Stimulated activated memory B cell treated with anti-CD40 and anti-IgM and Interleukin-4, amounts not matched to agents 10 μg/mL and 1 μg/mL and 100 μg/mL, for 72 hours (primary cell): Measurements from ENCODE around the gene MUC5B.
"Not testable (repeated sequence)": the region's sequence is repeated elsewhere in the genome, so short reads cannot be mapped to it uniquely, and the experiment has no call there.

Experiments used
- ATAC-seq: fragments of 150-1000 bp; cut with Tn5 transposase; 2 replicates; pipeline ENCODE4 v1.10.0; 2021
- H3K27ac Mint-ChIP-seq: one replicate; pipeline ENCODE4 v1.8.0; 2022; ENCODE audit warnings: mild to moderate bottlenecking, mixed read lengths
- H3K27me3 Mint-ChIP-seq: one replicate; pipeline ENCODE4 v1.8.0; 2022; ENCODE audit warnings: mixed read lengths
- H3K36me3 Mint-ChIP-seq: one replicate; pipeline ENCODE4 v1.8.0; 2022; ENCODE audit warnings: mixed read lengths
- H3K4me1 Mint-ChIP-seq: one replicate; pipeline ENCODE4 v1.8.0; 2022; ENCODE audit warnings: mixed read lengths
- H3K4me3 Mint-ChIP-seq: one replicate; pipeline ENCODE4 v1.8.0; 2022; ENCODE audit warnings: mild to moderate bottlenecking, moderate library complexity, mixed read lengths
- H3K9me3 Mint-ChIP-seq: one replicate; pipeline ENCODE4 v1.8.0; 2022; ENCODE audit warnings: mixed read lengths

The MUC5B gene

DNA sequence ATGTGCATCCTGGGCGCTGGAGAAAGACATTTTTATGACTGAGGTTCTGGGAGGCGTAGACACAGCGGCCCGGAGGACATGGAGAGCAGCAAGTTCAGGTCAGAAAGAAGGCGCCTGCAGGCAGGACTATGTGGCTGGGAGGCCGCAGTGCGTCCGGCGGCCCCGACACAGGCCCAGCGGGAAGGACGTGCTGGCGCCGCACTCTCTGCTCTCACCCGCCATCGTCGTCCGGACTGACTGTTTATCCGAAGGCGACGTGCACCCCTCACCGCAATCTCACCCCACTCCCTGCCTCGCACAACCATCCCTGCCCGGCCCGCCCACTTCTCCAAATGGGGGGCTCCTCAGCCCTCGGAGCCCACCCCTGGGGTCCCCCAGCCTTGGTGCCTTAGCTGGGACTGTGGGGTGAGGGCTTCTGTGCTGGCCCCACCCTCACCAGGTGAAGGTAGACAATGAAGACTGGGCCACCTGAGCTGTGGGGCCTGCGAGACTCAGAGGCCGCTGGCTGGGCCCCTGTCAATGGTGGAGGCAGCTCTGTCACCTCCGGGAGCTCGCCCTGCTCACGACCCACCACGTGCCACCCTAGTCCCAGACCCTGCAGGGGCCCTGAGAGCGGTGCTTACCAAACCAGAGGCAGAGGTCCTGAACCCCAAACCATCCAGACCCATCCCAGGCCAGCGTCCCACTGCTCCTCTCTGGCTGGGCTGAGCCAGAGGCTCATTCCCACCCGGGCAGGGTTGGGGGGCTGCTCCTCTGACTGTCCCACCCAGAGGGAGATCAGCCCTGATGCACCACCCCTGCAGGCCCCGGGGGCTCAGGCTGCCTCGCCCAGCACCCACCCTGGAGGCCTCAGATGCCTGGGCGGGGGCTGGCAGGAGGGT is 16.2 kb upstream of the MUC5B start:
- H3K4me3 Mint-ChIP-seq, result no peak overlapping the region
- ATAC-seq, result peak; percentile 14
- peaks cover 5% of the 10 kb centered on the region for H3K9me3 Mint-ChIP-seq
- no peaks in the 10 kb centered on the region for H3K4me1 Mint-ChIP-seq
- H3K27ac Mint-ChIP-seq, result no peak overlapping the region
- H3K36me3 Mint-ChIP-seq, result peaks cover 7% of the 10 kb centered on the region
- H3K27me3 Mint-ChIP-seq, result peaks cover 33% of the 10 kb centered on the region

DNA sequence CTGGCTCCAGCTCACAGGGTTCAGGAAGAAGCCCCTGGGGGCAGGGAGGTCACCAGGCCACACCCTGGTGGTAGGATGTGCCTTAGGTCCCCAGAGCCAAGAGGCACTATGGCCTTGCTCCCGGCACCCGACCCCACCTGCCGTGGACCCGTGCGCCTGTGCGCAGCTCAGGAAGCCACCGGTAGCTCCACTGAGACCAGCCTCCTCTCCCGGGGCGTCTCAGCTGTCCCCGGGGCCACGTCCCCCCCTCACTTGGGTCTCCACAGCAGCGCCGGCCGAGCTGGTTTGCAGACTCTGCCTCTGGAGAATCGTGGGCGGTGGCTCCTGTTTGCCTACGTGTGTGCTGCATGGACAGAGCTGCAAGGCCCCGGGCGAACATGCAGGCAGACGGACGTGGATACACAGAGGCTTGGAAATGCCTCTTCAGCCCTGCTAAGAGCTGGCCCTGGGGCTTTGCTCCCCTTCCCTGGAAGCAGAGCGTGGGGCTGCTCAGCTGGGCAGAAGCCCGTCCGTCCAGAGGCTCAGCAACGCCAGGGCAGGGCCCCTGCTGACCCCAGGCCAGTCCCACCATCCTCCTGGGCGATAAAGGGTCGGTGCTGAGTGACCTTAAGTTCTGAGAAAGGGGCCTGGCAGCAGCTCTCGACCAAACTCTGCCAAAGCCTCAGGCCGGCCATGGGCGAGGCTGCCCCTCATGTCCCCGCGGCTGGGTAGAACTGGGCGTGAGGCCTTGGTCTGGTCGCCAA is 15.3 kb upstream of the MUC5B start:
- Mint-ChIP-seq H3K4me1 (no peaks in the 10 kb centered on the region), H3K36me3 (peaks cover 8% of the 10 kb centered on the region), H3K27me3 (peaks cover 33% of the 10 kb centered on the region), H3K27ac (no peak overlapping the region), H3K4me3 (no peak overlapping the region), H3K9me3 (peaks cover 10% of the 10 kb centered on the region)
- no peak for ATAC-seq

DNA sequence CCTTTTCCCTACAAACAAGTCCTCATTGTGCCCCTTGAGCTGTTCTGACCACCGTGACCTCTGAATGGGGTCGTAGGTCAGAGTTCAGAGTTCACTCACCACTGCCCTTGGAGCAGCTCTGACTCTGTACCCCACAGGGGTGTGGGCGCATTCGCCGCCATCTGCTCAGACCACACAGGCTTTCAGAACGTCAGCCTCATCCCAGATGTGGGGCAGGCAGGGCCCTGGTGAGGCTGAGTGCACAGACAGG is 14.8 kb upstream of the MUC5B start:
- peak; percentile 9 for ATAC-seq
- H3K9me3 Mint-ChIP-seq, result peaks cover 12% of the 10 kb centered on the region
- no peak overlapping the region for H3K4me3 Mint-ChIP-seq
- no peaks in the 10 kb centered on the region for H3K4me1 Mint-ChIP-seq
- peaks cover 33% of the 10 kb centered on the region for H3K27me3 Mint-ChIP-seq
- H3K27ac Mint-ChIP-seq, result no peak overlapping the region
- peaks cover 8% of the 10 kb centered on the region for H3K36me3 Mint-ChIP-seq

DNA sequence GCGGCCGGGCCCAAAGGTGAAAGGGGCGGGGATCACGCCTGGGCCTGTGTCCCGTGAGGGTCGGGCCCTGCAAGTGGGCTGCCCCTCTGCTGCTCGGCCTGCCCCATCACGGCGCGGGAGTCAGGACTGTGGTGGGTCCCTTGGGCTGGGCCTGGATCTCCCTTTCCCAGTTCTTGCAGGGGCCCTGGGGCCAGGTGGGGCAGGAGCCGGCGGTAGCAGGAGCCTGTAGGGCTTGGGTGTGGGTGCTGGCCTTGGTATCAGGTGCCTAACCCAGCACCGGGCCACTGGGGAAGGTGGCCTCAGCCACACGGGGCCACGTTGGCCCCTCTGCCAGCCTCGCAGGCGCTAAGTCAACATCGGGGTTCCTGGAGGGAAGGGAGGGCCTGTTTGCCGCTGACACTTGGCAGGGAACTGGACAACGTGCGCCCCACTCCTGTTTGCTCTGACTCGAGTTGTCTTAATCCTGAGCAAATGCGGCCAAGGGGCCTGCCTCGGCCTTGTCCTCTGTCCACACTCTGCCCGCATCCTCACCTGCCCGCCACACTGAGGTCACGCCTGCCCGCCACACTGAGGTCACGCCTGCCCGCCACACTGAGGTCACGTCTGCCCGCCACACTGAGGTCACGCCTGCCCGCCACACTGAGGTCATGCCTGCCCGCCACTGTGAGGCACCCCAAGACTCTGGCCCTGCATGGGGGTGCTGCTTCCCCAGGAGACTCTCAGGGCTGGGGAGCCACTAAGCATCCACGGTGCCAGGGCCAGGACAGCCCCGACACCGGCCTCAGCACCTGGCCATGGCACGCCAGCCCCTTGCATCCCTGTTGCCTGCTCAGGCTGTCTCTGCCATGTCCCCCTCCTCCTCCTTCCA is 14.2 kb upstream of the MUC5B start:
- H3K4me1 Mint-ChIP-seq, result no peaks in the 10 kb centered on the region
- no peak overlapping the region for H3K4me3 Mint-ChIP-seq
- peaks cover 33% of the 10 kb centered on the region for H3K27me3 Mint-ChIP-seq
- ATAC-seq, result no peak
- peaks cover 8% of the 10 kb centered on the region for H3K36me3 Mint-ChIP-seq
- H3K27ac Mint-ChIP-seq, result no peak overlapping the region
- peaks cover 18% of the 10 kb centered on the region for H3K9me3 Mint-ChIP-seq

GRCh38 chr11:1209371-1210057 is 13.4 kb upstream of the MUC5B start:
- peaks cover 33% of the 10 kb centered on the region for H3K27me3 Mint-ChIP-seq
- peaks cover 8% of the 10 kb centered on the region for H3K36me3 Mint-ChIP-seq
- no peak overlapping the region for H3K27ac Mint-ChIP-seq
- H3K4me1 Mint-ChIP-seq, result no peaks in the 10 kb centered on the region
- no peak for ATAC-seq
- H3K9me3 Mint-ChIP-seq, result peaks cover 20% of the 10 kb centered on the region
- H3K4me3 Mint-ChIP-seq, result no peak overlapping the region

GRCh38 chr11:1211838-1212237 is 11.0 kb upstream of the MUC5B start:
- peaks cover 8% of the 10 kb centered on the region for H3K36me3 Mint-ChIP-seq
- no peak overlapping the region for H3K27ac Mint-ChIP-seq
- ATAC-seq, result no peak
- H3K4me1 Mint-ChIP-seq, result no peaks in the 10 kb centered on the region
- peaks cover 19% of the 10 kb centered on the region for H3K27me3 Mint-ChIP-seq
- peaks cover 24% of the 10 kb centered on the region for H3K9me3 Mint-ChIP-seq
- no peak overlapping the region for H3K4me3 Mint-ChIP-seq

DNA sequence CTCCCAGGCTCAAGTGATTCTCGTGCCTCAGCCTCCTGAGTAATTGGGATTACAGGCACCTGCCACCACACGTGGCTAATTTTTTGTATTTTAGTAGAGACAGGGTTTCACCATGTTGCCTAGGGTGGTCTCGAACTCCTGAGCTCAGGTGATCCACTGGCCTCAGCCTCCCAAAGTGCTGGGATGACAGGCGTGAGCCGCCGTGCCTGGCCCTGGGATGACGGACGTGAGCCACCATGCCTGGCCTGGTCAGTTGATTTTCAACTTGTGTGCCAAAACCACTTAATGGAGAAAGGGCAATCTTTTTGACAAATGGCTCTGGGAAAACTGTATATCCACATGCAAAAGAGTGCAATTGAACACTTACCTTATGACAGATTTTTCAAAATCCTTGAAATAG is 7.0 kb upstream of the MUC5B start:
- H3K27me3 Mint-ChIP-seq, result peaks cover 28% of the 10 kb centered on the region
- peaks cover 27% of the 10 kb centered on the region for H3K9me3 Mint-ChIP-seq
- H3K4me3 Mint-ChIP-seq, ATAC-seq, H3K4me1 Mint-ChIP-seq, H3K27ac Mint-ChIP-seq, H3K36me3 Mint-ChIP-seq: not testable (repeated sequence)

DNA sequence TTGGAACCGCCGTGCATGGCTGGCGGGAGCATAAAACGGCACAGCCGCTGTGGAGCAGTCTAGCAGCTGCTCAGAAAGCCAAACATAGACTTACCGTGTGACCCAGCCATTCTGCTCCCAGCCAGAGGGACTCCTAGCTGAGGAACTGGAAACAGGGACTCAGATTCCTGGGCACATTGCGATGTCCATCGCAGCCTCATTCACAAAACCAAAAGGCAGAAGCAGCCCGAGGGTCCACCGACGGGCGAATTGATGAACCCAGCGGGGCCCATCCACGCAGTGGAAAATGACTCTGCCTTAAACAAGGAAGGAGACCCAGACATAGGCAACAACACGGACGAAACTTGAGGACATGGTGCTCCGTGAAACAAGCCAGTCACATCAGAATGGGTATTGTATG is 5.7 kb upstream of the MUC5B start:
- Mint-ChIP-seq H3K27me3 (peaks cover 33% of the 10 kb centered on the region), H3K36me3 (no peaks in the 10 kb centered on the region), H3K4me1 (no peaks in the 10 kb centered on the region), H3K4me3 (no peak overlapping the region), H3K27ac (no peak overlapping the region), H3K9me3 (peaks cover 20% of the 10 kb centered on the region)
- ATAC-seq, result no peak

DNA sequence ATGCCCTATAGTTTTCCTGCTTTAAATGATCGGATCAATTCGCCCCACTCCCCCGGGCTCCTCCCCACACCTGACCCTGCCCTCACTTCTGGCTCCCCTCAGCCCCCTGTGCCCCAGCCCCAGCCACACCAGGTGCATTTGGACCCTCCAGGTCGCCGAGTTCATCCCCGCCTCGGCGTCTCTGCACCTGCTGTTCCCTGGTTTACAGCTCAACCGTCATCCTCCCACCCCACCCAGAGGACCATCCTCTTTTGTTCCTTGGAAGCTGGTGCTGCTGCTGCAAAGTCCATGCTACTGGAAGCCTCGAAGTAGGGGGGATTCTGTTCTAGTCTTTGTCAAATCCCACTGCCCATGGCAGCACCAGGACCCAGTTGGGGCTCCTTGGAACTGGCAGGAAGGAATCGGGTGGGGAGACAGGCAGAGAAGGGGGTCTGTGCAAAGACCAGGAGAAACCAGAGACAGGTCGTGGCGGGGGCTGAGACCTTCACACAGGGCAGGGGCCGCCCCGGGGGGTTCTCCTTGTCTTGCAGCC is 4.5 kb upstream of the MUC5B start:
- no peaks in the 10 kb centered on the region for H3K4me1 Mint-ChIP-seq
- peaks cover 12% of the 10 kb centered on the region for H3K9me3 Mint-ChIP-seq
- no peaks in the 10 kb centered on the region for H3K36me3 Mint-ChIP-seq
- H3K4me3 Mint-ChIP-seq, result no peak overlapping the region
- no peak for ATAC-seq
- H3K27ac Mint-ChIP-seq, result no peak overlapping the region
- peaks cover 39% of the 10 kb centered on the region for H3K27me3 Mint-ChIP-seq

DNA sequence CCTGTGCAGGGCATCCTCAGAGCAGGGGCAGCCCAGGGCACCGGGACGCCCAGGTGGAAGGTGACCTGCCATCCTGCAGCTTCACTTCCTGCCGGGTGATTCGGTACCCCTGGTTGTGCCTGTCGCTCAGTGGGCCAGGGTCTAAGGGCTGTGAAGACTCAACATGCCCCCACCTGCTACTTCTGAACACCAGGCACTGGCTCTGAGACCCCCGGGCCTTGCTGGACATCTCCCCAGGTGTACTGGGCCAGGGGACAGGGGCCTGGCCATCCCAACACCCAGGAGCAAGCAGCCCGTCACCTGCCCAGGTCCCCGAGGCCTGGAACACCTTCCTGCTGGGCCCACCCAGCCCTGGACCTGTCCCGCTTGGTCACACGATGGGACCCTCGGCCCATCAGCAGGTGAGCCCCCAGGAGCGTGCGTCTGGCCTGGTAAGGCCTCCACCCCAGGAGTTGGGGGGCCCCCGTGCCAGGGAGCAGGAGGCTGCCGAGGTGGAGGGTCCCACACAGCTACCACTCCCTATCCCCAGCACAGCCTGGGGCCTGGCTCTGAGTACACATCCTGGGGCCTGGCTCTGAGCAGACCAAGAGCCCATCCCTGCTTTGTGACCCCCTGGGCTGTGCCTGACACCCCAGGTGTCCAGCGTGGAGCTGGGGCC is 3.9 kb upstream of the MUC5B start:
- Mint-ChIP-seq H3K27me3 (peaks cover 45% of the 10 kb centered on the region), H3K4me1 (no peaks in the 10 kb centered on the region), H3K27ac (no peak overlapping the region), H3K9me3 (peaks cover 7% of the 10 kb centered on the region), H3K36me3 (no peaks in the 10 kb centered on the region), H3K4me3 (no peak overlapping the region)
- peak; percentile 3 for ATAC-seq

DNA sequence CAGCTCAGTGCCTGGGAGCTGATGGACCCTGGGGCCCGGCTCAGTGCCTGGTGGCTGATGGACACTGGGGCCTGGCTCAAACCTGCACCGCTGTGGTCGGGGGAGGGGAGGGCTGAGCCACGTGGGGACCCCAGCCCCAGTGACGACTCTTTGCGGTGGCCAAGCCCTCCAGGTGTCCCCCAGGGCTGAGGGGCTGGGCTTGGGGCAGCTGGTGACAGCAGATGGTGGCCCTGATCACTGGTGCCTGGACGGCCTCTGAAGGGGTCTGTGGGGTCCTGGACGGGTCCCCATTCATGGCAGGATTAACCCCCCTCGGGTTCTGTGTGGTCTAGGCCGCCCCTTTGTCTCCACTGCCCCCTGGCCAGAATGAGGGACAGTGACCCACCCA is 3.4 kb upstream of the MUC5B start:
- H3K36me3 Mint-ChIP-seq, result no peaks in the 10 kb centered on the region
- no peaks in the 10 kb centered on the region for H3K4me1 Mint-ChIP-seq
- H3K27me3 Mint-ChIP-seq, result peaks cover 50% of the 10 kb centered on the region
- peaks cover 7% of the 10 kb centered on the region for H3K9me3 Mint-ChIP-seq
- no peak for ATAC-seq
- H3K4me3 Mint-ChIP-seq, result no peak overlapping the region
- H3K27ac Mint-ChIP-seq, result no peak overlapping the region

DNA sequence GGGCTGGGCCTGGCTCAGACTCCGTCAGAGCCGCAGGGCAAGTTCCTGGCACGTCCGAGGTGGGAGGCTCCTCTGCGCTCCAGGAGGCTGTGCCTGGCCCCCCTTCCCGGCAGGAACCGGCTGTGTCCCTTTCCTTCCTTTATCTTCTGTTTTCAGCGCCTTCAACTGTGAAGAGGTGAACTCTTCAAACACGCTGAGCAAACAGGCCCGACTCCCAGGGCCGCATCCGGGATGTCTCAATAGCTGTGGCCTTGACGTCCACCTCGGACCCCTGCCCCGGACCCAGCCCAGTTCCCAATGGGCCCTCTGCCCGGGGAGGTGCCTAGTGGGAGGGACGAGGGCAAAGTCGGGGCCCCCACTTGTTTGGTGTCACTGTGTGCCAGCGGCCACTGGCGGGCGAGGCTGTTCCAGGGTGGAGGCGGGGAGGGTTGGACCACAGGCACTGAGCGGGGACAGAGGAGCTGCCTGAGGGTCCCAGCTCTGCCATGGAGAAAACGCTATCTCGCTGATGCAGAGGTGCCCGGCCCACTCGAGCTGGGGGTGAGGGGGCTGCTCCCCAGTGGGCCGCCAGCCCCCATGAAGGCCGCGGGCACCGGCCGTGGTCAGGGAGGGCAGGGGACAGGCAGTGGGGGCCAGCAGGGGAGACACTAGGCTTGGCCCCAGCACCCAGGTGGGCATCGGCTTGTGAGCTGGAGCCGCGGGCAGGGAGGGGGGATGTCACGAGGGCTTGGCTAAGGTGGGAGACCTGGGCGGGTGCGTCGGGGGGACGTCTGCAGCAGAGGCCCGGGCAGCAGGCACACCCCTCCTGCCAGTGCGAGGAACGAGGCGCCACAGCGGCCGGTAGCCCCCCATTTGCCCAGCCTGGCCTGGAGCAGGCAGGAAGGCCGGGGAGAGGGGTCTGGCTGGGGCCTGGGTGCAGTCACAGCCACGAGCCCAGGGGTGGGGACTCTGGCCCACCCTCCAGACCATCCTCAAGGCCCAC is 2.7 kb upstream of the MUC5B start:
- Mint-ChIP-seq H3K4me1 (no peaks in the 10 kb centered on the region), H3K27ac (no peak overlapping the region), H3K9me3 (peaks cover 7% of the 10 kb centered on the region), H3K36me3 (no peaks in the 10 kb centered on the region), H3K4me3 (no peak overlapping the region), H3K27me3 (peaks cover 52% of the 10 kb centered on the region)
- ATAC-seq, result no peak

DNA sequence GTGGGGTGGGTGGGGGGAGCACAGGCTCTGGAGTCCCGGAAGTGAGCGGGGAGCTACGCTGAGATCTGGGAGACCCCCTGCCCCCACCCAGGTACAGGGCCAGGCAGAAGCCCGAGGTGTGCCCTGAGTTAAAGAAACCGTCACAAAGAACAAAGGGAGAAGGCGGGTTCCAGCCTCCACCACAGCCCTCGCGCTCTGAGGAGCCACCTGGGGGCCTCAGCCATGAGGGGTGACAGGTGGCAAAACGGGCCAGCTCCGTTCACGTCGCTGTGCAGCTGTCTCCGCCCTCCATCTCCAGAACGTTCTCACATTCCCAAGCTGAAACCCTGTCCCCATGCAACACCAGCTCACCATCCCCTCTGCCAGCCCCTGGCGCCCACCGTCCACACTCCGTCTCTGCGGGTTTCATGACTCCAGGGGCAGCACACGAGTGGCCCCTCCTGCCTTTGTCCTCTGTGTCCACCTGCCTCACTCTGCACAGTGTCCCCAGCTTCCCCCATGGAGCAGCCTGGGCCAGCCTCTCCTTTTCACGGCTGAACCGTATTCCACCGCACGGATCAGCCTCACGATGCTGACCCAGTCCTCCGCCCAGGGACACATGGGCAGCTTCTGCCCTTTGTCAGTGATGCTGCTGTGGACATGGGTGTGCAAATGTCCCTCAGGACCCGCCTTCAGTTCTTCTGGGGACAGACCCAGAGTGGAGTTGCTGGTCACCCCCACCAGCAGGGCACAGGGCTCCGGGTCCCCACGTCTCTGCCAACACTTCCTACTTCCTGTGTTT is 1.7 kb upstream of the MUC5B start:
- no peaks in the 10 kb centered on the region for H3K4me1 Mint-ChIP-seq
- H3K27ac Mint-ChIP-seq, result no peak overlapping the region
- no peaks in the 10 kb centered on the region for H3K36me3 Mint-ChIP-seq
- peaks cover 7% of the 10 kb centered on the region for H3K9me3 Mint-ChIP-seq
- no peak for ATAC-seq
- H3K4me3 Mint-ChIP-seq, result no peak overlapping the region
- H3K27me3 Mint-ChIP-seq, result peaks cover 52% of the 10 kb centered on the region
